Motor neuron (in vitro differentiated cells): ENCODE measurements around the gene IFT122. TPM values are rescaled to one million over a fixed set of nuclear protein-coding genes. Genes with fewer than 3 reads are reported as not detected.
A peak's percentile ranks its signal among the peaks of the same experiment; 100 is the strongest.
"Not testable (repeated sequence)": the region's sequence is repeated elsewhere in the genome, so short reads cannot be mapped to it uniquely, and the experiment has no call there.

Experiments used
- ATAC-seq, 8 experiments: fragments of 200-7000 bp; cut with Tn5 transposase; replicated peaks in 6 of 8; 2 replicates each; pipeline ENCODE4 v1.8.0; 2021; ENCODE audit warnings: mild to moderate bottlenecking in 8 of 8, moderate library complexity in 8 of 8
- H3K27ac ChIP-seq, 2 donors: fragments of 250-450 bp; sonication (Bioruptor Pico); 2 replicates each; pipeline ENCODE4 v1.9.0; 2021; ENCODE audit warnings: antibody characterized with exemption in 2 of 2, mild to moderate bottlenecking in 2 of 2, moderate library complexity in 1 of 2
- H3K4me1 ChIP-seq, 2 donors: fragments of 250-450 bp; sonication (Bioruptor Pico); replicated peaks in 1 of 2; 2 replicates each; pipeline ENCODE4 v1.6.1; 2021; ENCODE audit warnings: antibody characterized with exemption in 2 of 2, mild to moderate bottlenecking in 2 of 2, moderate library complexity in 1 of 2
- H3K4me3 ChIP-seq, 5 donors: fragments of 250-450 bp; sonication (Bioruptor Pico); 2 replicates each; pipeline ENCODE4 v1.9.0; 2021; ENCODE audit warnings: antibody characterized with exemption in 5 of 5, mild to moderate bottlenecking in 5 of 5, moderate library complexity in 4 of 5
- WGBS, 10 experiments: fragments of 450-650 bp; shearing (Covaris generic); methylation state at CpG; one replicate each; pipeline ENCODE4 v1.0.0; 2022; 5-methylcytosine and 5-hydroxymethylcytosine counted together
- in situ Hi-C, 9 experiments: fragments of 400-800 bp; cut with MboI; loops; one replicate each; pipeline ENCODE4 v1.15.0; 2021; ENCODE audit warnings: low sequenced_read_pairs in 9 of 9, low pct_unique_long_range_greater_than_20kb in 2 of 9; ENCODE audit not compliant: unreplicated experiment in 9 of 9
- total RNA-seq, 8 experiments: library from RNA; unstranded; fragments of 300-600 nt; gene quantifications; 2 replicates each; pipeline versions ENCODE4 v1.2.3 to v1.2.4, GENCODE V29; 2022

IFT122 gene
- total RNA-seq, 8 experiments from 2014 or later: 8.4 to 34.5 (median 24.8) TPM

GRCh38 chr3:129498603-129499488 is 58.8 kb downstream of the IFT122 start:
- H3K27ac ChIP-seq: not testable (repeated sequence)

GRCh38 chr3:129499604-129500333 is 59.7 kb downstream of the IFT122 start:
- in situ Hi-C loops: loop anchor here in 5 of 9 experiments (25.0 kb wide), 5 partner anchors 113 to 438 kb away; partner anchors contain the start of gene PLXND1 (in 1 of the 5)
- peaks cover 12 to 16% of the 10 kb centered on the region in 2 donors for H3K4me1 ChIP-seq
- 80 to 100% (median 93%) methylated on average over 1 to 6 of the region's 14 CpGs; no CpG with 5 or more reads in 5 of the 10 experiments for WGBS, 10 experiments
- ATAC-seq, H3K4me3 ChIP-seq, H3K27ac ChIP-seq: not testable (repeated sequence)

More at GRCh38 chr3:129498603-129499488, 58.8 kb downstream of the IFT122 start:
- WGBS, 10 experiments: no CpG with 5 or more reads among the region's 8 CpGs
- H3K4me3 ChIP-seq, ATAC-seq: not testable (repeated sequence)
- peaks cover 11% of the 10 kb centered on the region in 2 donors for H3K4me1 ChIP-seq
- in situ Hi-C loops: loop anchor here in 5 of 9 experiments (25.0 kb wide), 5 partner anchors 113 to 438 kb away; partner anchors contain the start of gene PLXND1 (in 1 of the 5)

GRCh38 chr3:129500334-129500658 is 60.3 kb downstream of the IFT122 start:
- Histone ChIP-seq H3K4me3 (no peak overlapping the region), H3K4me1 (peaks cover 12 to 17% of the 10 kb centered on the region in 2 donors), H3K27ac (no peak overlapping the region)
- ATAC-seq: no peak
- in situ Hi-C loops: no loop called here
- 80 to 100% (median 96%) methylated on average over 1 to 5 of the region's 5 CpGs; no CpG with 5 or more reads in 2 of the 10 experiments for WGBS, 10 experiments

GRCh38 chr3:129501630-129502029 is 61.6 kb downstream of the IFT122 start:
- in situ Hi-C loops: no loop called here
- Histone ChIP-seq H3K4me3 (no peak overlapping the region), H3K4me1 (peaks cover 12 to 20% of the 10 kb centered on the region in 2 donors), H3K27ac (no peak overlapping the region)
- no peak for ATAC-seq
- 36 to 100% (median 69%) methylated on average over 1 to 5 of the region's 5 CpGs; no CpG with 5 or more reads in 3 of the 10 experiments for WGBS, 10 experiments

- 78 to 100% (median 94%) methylated on average over 1 to 8 of the region's 18 CpGs; no CpG with 5 or more reads in 2 of the 10 experiments for WGBS, 10 experiments
- peak in 3 of 8 experiments; percentile 5 to 17 (median 8) for ATAC-seq
Observed at GRCh38 chr3:129502641-129503408, 62.8 kb downstream of the IFT122 start.

GRCh38 chr3:129503471-129504291 is 63.7 kb downstream of the IFT122 start:
- ATAC-seq: peak in 5 of 8 experiments; percentile 94 to 96 (median 95)
- H3K27ac ChIP-seq: peak overlapping the region; percentile 52 to 69
- H3K4me3 ChIP-seq: no peak overlapping the region
- peaks cover 12 to 20% of the 10 kb centered on the region in 2 donors for H3K4me1 ChIP-seq
- in situ Hi-C loops: no loop called here
- 63 to 100% (median 94%) methylated on average over 1 to 8 of the region's 13 CpGs; no CpG with 5 or more reads in 3 of the 10 experiments for WGBS, 10 experiments

More at GRCh38 chr3:129502641-129503408, 62.8 kb downstream of the IFT122 start:
- Histone ChIP-seq H3K4me3 (no peak overlapping the region), H3K27ac (peak overlapping the region; percentile 52 to 69), H3K4me1 (peaks cover 12 to 20% of the 10 kb centered on the region in 2 donors)
- in situ Hi-C loops: no loop called here

- WGBS, 10 experiments: 73 to 100% (median 93%) methylated on average over 1 to 5 of the region's 5 CpGs; no CpG with 5 or more reads in 1 of the 10 experiments
- ATAC-seq: no peak
- no peak overlapping the region for H3K27ac ChIP-seq
- in situ Hi-C loops: no loop called here
- peaks cover 12 to 20% of the 10 kb centered on the region in 2 donors for H3K4me1 ChIP-seq
- H3K4me3 ChIP-seq: no peak overlapping the region
Observed at GRCh38 chr3:129504471-129505100, 64.6 kb downstream of the IFT122 start.

GRCh38 chr3:129505341-129505740 is 65.3 kb downstream of the IFT122 start:
- Histone ChIP-seq H3K27ac (no peak overlapping the region), H3K4me3 (no peak overlapping the region), H3K4me1 (peaks cover 12 to 20% of the 10 kb centered on the region in 2 donors)
- in situ Hi-C loops: no loop called here
- ATAC-seq: no peak
- 80 to 100% (median 87%) methylated on average over 1 to 6 of the region's 6 CpGs; no CpG with 5 or more reads in 2 of the 10 experiments for whole genome bisulfite sequencing, 10 experiments

- H3K4me1 ChIP-seq: peaks cover 12 to 20% of the 10 kb centered on the region in 2 donors
- in situ Hi-C loops: no loop called here
- 69 to 95% (median 91%) methylated on average over 3 to 9 of the region's 9 CpGs; no CpG with 5 or more reads in 3 of the 10 experiments for WGBS, 10 experiments
- H3K4me3 ChIP-seq: no peak overlapping the region
- H3K27ac ChIP-seq: no peak overlapping the region
- ATAC-seq: peak in 1 of 8 experiments; percentile 2
Observed at GRCh38 chr3:129506231-129506742, 66.3 kb downstream of the IFT122 start.

GRCh38 chr3:129507181-129507831 is 67.3 kb downstream of the IFT122 start:
- Histone ChIP-seq H3K27ac (no peak overlapping the region), H3K4me3 (no peak overlapping the region), H3K4me1 (peaks cover 12 to 20% of the 10 kb centered on the region in 2 donors)
- WGBS, 10 experiments: 47 to 100% (median 91%) methylated on average over 1 to 5 of the region's 9 CpGs; no CpG with 5 or more reads in 3 of the 10 experiments
- in situ Hi-C loops: no loop called here
- no peak for ATAC-seq

- Histone ChIP-seq H3K27ac (no peak overlapping the region), H3K4me1 (no peaks in the 10 kb centered on the region), H3K4me3 (no peak overlapping the region)
- no peak for ATAC-seq
- in situ Hi-C loops: no loop called here
Observed at GRCh38 chr3:129512595-129512994, 72.6 kb downstream of the IFT122 start.
